K562 (cell line): ENCODE measurements around the gene KHDC3L.

Source experiments
- CBX3 ChIP-seq, 2 experiments: IDR thresholded peaks; 1 replicate in 1 of 2; 2 replicates in 1 of 2; pipeline ENCODE4 v1.6.1; 2012; ENCODE audit warnings: inconsistent platforms in 2 of 2, low read length in 2 of 2, borderline replicate concordance in 1 of 2, control low read depth in 1 of 2
- CHD2 ChIP-seq: IDR thresholded peaks from 2 replicates; pipeline ENCODE4 v1.6.1; 2011; ENCODE audit warnings: low read depth, low read length
- CTCF ChIP-seq, 3 experiments: IDR thresholded peaks in 2 of 3; conservative IDR thresholded peaks in 1 of 3; 2 replicates each; pipeline ENCODE4 v1.5.1; 2011 to 2012; ENCODE audit warnings: low read length in 3 of 3, mild to moderate bottlenecking in 3 of 3, control low read depth in 2 of 3, improper control_type of control experiment in 1 of 3, inconsistent platforms in 1 of 3, low read depth in 1 of 3, mixed read lengths in 1 of 3, moderate library complexity in 1 of 3; ENCODE audit not compliant: insufficient read depth in 2 of 3
- EP300 ChIP-seq: IDR thresholded peaks from 2 replicates; pipeline ENCODE4 v1.6.1; 2012; ENCODE audit warnings: low read length, improper control_type of control experiment
- GABPA ChIP-seq: fragments of 200-800 bp; sonication (Bioruptor generic); conservative IDR thresholded peaks from 2 replicates; pipeline ENCODE4 v1.6.1; 2016; ENCODE audit warnings: low read depth, missing genetic modification characterization, missing compliant biosample characterization
- NR2C2 ChIP-seq, 2 experiments: fragments of 200-800 bp in 1 of 2; sonication (Bioruptor generic) in 1 of 2; sonication (generic) in 1 of 2; formaldehyde crosslinking in 1 of 2; IDR thresholded peaks; 2 replicates each; pipeline versions ENCODE4 v1.6.1 to v1.8.0; 2016 to 2022; ENCODE audit warnings: mild to moderate bottlenecking in 1 of 2, missing compliant biosample characterization in 1 of 2, missing genetic modification characterization in 1 of 2, missing genetic modification reagents in 1 of 2
- PCBP1 ChIP-seq: fragments of 200-400 bp; formaldehyde crosslinking; IDR thresholded peaks from 2 replicates; pipeline ENCODE4 v1.6.1; 2018; ENCODE audit warnings: mild to moderate bottlenecking, low read depth, low read length; ENCODE audit not compliant: poor library complexity, severe bottlenecking
- REST ChIP-seq, 2 experiments: fragments of 450-650 bp; formaldehyde crosslinking in 1 of 2; IDR thresholded peaks; 2 replicates each; pipeline versions ENCODE4 v1.4.0 to v1.6.1; 2014 to 2020; ENCODE audit warnings: mild to moderate bottlenecking in 2 of 2, borderline replicate concordance in 1 of 2, low read depth in 1 of 2
- SNRNP70 ChIP-seq: fragments of 200-400 bp; formaldehyde crosslinking; optimal IDR thresholded peaks from 2 replicates; pipeline ENCODE3; 2017; ENCODE audit warnings: low read depth, low read length
- ZNF3 ChIP-seq: fragments of 250-450 bp; sonication (Bioruptor Pico); IDR thresholded peaks from 2 replicates; pipeline ENCODE4 v1.5.0; 2021; ENCODE audit warnings: mild to moderate bottlenecking, moderate library complexity
- ZNF512 ChIP-seq: IDR thresholded peaks from 2 replicates; pipeline ENCODE4 v1.6.1; 2016; ENCODE audit warnings: missing genetic modification characterization, missing compliant biosample characterization

GRCh38 chr6:73377225-73377624 is 14.8 kb downstream of the KHDC3L start:
- TF ChIP-seq CHD2 (no peak), ZNF3 (CRISPR knock-in tag) (no peak), PCBP1 (no peak), GABPA (tag) (no peak), EP300 (no peak), CTCF (IDR thresholded peaks at IDR 0.05 in 2 of 3, conservative IDR thresholded peaks at IDR 0.05 in 1 of 3; ENCODE audit: insufficient read depth in 2 of 3, low read depth in 1 of 3, low read length in 3 of 3) (no peak), NR2C2 (CRISPR knock-in tag; IDR thresholded peaks at IDR 0.05) (no peak), NR2C2 (tag; IDR thresholded peaks at IDR 0.05) (no peak), SNRNP70 (no peak), CBX3 (IDR thresholded peaks at IDR 0.05; ENCODE audit: borderline replicate concordance in 1 of 2, low read length in 2 of 2) (no peak), REST (IDR thresholded peaks at IDR 0.05; ENCODE audit: borderline replicate concordance) (no peak), REST (CRISPR knock-in tag; IDR thresholded peaks at IDR 0.05; ENCODE audit: low read depth) (no peak), ZNF512 (no peak)
